ENCODE measurements around the gene AMY2B. TPM values are rescaled to one million over a fixed set of nuclear protein-coding genes. Genes with fewer than 3 reads are reported as not detected.
"Not testable (repeated sequence)": the region's sequence is repeated elsewhere in the genome, so short reads cannot be mapped to it uniquely, and the experiment has no call there.

The AMY2B gene
- total RNA-seq (2014; rRNA removed; shearing (Covaris generic)), result 2.7 and 2.9 TPM in 2 replicates
- polyA plus RNA-seq (2014; cell fraction: nucleus; rRNA removed), result 9.2 and 12.3 TPM in 2 replicates

DNA sequence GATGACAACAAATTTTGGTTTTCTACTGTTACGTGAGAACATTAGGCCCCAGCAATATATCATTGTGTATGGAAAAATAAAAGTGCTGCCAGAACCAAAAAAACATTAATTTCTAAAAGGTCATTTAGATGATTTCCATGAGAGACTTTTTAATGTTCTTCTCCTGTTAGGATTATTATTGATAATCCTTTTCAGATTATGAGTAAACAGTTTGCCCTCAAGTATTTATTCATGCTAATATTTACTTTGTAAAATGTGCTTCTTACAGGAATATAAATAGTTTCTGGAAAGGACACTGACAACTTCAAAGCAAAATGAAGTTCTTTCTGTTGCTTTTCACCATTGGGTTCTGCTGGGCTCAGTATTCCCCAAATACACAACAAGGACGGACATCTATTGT lies at the start of gene AMY2B:
Gene AMY2B (plus strand): TSS at position 301 of the 400 bp plus-strand sequence. CDS start 14 bp downstream, at position 315.
- not testable (repeated sequence) for DNase-seq (ENCODE audit: extremely low read depth, low read depth)

DNA sequence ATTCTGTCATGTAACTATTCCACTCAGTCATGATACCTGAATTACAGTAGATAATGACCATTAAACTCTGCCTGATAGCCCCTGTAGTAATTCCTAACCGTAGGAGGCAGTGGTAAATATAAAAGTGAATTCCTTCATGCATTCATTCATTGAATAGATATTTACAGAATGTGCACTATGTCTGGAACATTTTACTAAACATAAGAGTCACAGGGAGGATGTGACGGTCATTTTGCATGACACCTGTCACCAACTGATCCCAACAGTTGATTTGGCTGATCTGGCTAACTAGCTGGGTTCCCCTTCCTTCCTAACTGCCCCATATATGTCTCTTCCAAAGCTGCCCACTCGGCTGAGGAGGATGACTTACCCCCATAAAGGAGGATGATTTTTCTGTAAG lies 48.0 kb upstream of the AMY2B start:
- no peak for DNase-seq (ENCODE audit: extremely low read depth, low read depth)

DNA sequence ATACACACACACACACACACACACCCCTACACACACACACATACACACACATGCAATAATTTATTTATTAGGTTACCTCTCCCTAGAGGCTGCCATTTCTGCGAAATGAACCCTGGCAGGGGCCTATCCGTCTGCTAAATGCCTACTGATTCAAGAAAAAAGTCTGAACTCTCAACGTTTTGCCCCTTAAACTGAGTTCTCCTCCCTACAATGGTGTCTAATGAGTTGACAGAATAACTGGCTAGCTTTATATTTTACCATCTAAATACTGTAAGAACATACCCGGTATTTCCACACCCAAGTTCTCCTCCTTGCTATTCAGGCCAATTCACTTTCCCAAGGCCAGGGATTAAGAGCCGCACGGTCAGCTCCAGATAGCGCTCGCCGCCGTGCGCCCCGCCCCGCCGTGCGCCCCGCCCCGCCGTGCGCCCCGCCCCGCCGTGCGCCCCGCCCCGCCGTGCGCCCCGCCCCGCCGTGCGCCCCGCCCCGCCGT lies 46.2 kb upstream of the AMY2B start:
- peak; percentile 25 for DNase-seq (ENCODE audit: extremely low read depth, low read depth)

DNA sequence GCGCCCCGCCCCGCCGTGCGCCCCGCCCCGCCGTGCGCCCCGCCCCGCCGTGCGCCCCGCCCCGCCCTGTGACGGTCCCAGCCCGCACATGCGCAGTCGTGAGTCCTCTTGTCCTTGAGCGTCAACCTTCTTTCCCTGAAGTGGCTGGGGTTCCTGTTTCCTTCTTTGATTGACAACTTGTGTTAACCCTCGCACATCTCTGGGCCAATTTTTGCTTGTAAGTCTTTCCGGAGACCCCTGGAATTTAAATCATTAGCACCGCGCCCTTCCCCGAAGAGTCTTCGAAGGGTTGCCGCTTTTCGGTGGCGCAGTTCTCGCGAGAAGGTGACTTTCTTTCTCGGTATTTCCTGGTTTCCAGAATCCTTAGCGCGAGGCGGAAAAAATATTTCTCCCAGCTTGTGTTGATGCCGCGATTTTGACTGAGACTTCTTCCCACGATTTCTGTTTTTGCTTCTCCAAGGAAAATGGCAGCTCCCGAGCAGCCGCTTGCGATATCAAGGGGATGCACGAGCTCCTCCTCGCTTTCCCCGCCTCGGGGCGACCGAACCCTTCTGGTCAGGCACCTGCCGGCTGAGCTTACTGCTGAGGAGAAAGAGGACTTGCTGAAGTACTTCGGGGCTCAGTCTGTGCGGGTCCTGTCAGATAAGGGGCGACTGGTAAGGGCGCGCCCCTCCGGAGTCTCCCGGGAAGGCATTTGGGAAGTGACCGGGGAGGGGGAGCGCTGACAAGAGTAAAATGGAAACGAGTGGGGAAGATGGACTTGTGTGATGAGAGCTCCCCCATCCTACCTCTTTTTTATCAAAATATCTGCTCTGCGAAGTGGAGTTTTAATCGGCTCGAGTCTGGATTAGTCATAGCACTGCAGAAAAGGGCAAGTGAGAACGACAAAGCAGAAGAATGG lies 45.5 kb upstream of the AMY2B start, which contains the start of gene RNPC3:
Gene RNPC3 (plus strand): TSS at position 93 of the 901 bp plus-strand sequence. CDS start 372 bp downstream, at position 465.
- DNase-seq (ENCODE audit: extremely low read depth, low read depth), result peak; percentile 77

DNA sequence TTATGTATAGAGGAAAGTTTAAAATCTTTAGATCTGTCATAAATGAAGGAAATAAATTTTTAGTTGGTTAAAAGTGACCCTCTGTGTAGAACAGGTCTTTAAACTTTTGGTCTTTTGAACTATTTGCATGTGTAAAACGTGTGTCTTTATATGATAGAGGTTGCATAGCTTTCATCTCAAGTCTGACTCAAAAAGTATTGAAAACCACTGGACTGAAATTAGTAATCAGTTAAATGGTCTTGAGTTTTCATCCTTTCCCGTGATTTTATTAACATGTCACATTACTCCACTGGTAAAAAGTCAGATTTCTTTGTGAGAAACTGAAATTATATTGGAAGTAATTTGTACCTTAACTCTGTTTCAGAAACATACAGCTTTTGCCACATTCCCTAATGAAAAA lies 44.1 kb upstream of the AMY2B start:
- DNase-seq (ENCODE audit: extremely low read depth, low read depth), result no peak

DNA sequence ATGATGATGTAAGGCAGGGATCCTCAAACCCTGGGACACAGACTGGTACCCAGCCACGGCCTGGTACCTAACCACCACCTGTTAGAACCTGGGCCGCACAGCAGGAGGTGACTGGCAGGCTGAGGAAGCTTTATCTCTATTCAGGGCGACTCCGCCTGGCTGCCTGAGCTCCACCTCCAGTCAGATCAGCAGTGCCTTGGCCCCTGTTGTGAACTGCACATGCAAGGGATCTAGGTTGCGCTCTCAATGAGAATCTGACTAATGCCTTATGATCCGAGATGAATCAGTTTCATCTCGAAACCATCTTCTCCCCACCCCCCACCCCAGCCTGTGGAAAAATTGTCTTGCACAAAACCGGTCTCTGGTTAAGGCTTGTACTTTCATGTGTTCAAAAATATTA lies 41.6 kb upstream of the AMY2B start:
- DNase-seq (ENCODE audit: extremely low read depth, low read depth), result no peak

DNA sequence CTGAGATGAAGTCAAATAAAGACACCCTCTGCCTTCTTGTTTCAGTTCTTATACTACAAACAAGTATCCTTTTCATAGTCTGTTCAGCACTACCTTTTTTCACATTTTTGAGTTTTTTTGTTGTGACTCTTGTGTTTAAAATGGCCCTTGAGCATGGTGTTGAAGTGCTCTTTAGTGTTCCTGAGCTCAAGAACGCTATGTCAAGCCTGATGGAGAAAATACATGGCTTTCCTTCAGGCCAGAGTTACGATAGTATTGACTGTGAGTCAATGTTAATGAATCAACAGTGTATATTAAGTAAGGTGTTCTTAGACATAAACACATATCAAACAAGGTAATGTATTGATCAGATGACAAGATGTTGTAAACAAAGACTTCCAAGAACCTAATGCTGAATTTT lies 33.2 kb upstream of the AMY2B start:
- DNase-seq (ENCODE audit: extremely low read depth, low read depth), result no peak

DNA sequence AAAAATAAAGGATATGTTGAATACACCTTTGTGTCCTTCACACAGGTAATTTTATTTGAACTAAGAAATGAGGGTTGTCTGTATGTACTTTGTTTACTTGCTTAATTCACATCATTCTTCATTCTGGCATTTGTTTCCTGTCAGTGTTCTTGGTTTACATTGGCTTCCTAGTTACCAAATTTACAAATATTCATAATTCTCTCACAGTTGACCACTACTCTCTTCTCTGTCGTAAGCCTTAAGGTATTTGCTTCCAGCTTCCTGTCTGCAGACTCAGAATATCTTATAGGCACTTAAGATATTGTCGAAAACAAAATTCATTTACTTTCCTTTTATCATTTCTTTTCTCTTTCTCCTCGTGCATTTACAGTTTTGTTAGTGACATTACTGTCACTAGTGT lies 30.0 kb upstream of the AMY2B start:
- DNase-seq (ENCODE audit: extremely low read depth, low read depth), result no peak

DNA sequence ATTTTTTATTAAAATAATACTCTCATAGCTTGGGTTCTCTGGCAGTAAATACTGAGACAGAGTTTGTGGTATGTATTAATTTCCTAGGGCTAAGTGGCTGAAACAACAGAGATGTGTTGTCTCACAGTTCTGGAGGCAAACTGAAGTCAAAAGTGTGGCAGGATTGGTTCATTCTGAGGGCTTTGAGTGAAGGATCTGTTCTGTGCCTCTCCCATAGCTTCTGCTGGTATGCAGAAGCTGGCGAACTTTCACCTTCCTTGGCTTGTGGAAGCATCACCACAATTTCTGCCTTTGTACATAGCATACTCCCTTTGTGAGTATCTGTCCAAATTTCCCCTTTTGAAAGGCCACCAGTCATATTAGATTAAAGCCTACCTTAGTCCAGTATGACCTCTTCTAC lies 24.9 kb upstream of the AMY2B start:
- no peak for DNase-seq (ENCODE audit: extremely low read depth, low read depth)

DNA sequence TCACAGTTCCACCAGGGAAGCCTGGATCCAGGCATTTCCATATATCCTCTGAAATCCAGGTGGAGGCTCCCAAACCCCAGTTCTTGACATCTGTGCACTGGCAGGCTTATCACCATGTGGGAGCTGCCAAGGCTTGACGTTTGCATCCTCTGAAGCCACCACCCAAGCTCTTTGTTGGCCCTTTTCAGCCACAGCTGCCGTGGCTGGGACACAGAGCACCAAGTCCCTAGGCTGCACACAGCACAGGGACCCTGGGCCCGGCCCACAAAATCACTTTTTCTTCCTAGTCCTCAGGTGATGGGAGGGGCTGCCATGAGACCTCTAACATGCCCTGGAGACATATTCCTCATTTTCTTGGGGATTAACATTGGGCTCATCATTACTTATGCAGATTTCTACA lies 23.5 kb upstream of the AMY2B start:
- DNase-seq (ENCODE audit: extremely low read depth, low read depth), result no peak

DNA sequence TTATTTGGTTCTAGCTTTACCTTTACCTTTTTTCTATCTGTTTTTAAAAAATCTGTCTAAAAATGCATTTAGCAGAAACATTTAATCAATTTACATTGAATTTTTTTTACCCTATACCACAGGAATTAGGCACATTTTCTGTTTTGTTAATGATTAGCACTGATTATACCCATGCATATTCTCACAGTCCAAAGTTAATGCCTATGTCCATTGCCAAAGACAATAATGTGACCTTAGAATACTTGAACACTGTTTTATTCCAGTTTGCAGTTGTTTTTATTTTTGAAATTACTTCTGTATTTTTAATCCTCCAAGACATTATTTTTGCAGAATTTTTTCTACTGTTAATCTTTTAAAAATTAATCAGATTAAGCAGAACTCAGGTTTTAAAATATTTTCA lies 11.0 kb upstream of the AMY2B start:
- DNase-seq (ENCODE audit: extremely low read depth, low read depth), result no peak

DNA sequence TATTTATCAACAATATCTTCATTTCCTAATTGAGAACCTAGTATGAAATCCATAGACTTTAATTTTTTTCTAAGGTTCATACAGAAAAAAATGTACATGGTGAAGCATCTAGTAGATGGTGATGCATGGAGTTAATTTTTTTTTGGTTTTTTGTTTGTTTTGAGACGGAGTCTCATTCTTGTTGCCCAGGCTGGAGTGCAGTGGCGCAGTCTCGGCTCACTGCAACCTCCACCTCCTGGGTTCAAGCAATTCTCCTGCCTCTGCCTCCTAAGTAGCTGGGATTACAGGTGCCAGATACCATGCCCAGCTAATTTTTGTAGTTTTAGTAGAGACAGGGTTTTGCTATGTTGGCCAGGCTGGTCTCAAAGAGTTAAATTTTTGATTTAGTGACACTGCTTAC lies 10.3 kb upstream of the AMY2B start:
- DNase-seq (ENCODE audit: extremely low read depth, low read depth), result not testable (repeated sequence)

DNA sequence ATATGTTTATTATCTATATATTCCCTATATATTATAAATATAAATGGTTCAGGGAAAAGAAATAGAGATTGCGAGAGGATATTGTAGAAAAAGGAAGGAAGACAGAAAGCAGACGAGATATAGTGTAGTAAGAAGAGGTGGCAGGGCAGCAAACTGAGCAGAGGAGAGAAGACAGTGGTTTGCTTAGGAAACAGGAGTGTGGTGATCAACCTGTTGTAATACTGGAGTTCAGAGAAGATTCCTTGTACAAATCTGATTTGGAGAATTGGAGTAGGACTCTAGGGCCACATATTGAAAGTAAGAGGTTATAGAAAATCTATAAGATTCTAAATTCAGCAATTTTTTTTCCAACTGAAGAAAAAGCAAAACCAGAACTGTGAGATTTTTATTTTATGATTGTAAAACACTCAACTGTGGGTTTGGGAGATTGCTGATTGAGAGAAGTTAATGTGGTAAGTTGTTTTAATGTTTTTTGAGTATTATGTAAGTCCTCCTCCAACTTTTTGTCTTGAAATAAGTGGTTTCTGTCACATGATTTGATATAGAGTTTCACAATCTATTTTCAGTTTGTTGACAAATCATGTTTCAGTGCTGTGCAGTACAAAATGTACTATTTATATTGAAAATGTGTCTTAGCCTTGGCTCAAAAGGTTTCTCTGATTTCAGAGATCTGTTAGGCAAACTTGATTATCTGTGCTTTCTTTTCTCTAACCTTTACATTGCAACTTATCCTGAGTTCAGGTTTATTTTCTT lies 9.6 kb upstream of the AMY2B start:
- no peak for DNase-seq (ENCODE audit: extremely low read depth, low read depth)

DNA sequence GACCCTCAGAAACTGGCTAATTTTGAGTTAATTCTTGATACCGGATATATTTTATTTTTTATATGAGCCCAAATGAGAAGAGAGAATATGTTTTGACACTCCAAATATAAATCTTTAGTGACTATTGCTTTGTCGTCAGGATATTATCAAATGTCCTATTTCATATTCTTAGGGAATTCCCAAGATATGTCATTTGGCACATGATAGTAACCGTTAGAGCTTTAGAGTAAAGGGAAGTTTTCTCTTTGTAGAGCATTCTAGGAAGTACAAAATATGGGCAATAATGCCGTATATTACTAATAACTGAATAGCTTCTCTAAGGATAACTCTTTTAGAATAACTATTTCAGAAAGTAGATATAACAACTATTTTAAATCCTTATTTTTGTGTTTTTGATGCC lies 8.3 kb upstream of the AMY2B start:
- DNase-seq (ENCODE audit: extremely low read depth, low read depth), result no peak

DNA sequence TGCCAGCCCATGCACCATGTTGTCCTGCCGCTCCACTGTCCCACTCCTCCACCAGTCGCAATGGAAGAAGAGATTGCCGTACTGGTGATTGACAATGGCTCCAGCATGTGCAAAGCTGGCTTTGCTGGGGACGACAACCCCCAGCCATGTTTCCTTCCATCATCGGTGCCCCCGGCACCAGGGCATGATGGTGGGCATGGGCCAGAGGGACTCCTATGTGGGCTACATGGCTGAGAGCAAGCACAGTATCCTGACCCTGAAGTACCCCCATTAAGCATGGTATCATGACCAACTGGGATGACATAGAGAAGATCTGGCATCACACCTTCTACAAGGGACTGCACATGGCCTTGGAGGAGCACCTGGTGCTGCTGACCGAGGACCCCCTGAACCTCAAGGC lies 1.9 kb upstream of the AMY2B start:
- no peak for DNase-seq (ENCODE audit: extremely low read depth, low read depth)

DNA sequence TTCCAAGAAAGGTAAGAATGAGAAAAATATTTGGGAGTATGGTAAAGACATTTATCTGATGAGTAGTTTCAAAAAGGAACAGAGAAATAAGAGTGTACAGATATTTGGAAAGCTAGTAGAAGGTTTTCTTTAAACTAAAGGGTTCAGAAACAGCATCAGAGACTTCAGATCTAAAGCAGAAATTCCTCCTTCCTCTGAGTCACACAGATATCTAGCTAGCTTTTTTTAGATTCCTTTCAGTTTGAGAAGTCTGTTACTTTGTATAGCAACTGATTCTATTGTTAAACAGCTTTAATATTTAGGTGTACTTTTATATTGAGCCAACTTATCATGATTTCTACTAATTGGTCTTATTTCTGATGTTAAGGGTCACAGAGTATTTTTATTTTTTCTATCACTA lies 4.7 kb downstream of the AMY2B start:
- no peak for DNase-seq (ENCODE audit: extremely low read depth, low read depth)

DNA sequence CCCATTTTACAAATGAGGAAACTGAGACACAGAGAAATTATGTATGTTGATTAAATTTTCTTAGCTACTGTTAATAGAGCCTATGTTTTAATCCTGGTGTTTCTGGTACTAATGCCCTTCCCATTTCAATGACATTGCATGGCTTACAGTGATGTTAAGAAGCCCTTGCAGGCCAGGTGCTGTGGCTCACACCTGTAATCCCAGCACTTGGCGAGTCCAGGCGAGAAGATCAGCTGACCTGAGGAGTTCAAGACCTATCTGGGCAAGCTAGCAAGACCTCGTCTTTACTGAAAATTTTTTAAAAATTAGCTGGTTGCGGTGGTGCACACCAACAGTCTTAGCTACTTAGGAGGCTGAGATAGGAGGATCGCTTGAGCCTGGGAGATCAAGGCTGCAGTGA lies 5.4 kb downstream of the AMY2B start:
- DNase-seq (ENCODE audit: extremely low read depth, low read depth), result not testable (repeated sequence)

DNA sequence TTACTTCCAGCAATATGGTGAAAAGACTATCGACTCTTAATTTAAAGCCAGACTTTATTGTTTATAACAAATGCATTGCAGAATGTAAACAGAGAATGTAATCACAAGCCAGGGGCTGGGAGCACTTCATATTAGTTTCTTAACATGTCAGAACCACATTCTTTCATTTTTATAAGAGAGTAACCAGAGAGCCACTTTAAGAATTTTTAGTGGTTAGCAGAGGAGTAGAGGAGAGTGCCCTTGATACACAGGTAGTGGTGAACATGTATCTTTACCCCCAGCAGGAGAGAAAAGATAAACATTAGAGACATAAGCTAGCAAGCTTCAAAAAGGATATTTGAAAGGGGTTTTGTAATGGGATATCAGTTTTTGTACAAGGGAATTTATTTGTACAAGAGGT lies 11.1 kb downstream of the AMY2B start:
- DNase-seq (ENCODE audit: extremely low read depth, low read depth), result no peak

DNA sequence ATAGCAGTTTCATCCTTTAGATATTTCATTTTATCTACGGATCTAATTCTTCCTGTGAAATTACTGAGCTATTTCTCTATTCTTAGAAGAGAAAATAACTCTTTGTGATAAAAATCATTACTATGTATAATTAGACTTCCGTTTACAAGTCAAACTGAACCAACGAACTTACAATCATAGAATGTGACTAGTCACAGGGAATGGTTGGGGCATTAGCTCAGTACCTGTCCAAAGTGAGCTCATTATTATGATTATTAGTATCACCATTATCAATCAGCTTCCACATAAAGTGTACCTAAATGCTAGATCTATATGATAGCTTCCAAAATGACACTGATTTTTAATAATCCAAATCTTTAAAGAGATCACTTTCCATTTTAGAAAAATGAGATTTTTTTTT lies 12.5 kb downstream of the AMY2B start:
- no peak for DNase-seq (ENCODE audit: extremely low read depth, low read depth)

DNA sequence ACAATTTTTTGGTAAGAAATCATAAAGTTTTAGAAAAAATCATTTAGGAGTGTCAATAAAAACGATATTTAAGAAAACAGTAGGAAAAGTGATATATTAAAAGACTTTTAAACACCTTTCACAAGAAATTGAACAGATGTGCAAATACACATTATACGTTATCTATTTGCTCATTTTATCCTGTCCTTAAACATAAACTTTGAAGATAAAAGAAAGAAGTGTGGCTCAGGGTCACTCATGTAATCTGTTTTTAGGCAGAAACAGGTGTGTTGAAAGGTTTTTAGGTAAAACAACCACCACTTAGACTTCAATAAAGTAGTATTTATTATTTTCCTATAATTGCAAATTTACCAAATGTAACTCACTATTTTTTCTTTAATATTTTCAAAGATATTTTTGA lies 13.1 kb downstream of the AMY2B start:
- no peak for DNase-seq (ENCODE audit: extremely low read depth, low read depth)

DNA sequence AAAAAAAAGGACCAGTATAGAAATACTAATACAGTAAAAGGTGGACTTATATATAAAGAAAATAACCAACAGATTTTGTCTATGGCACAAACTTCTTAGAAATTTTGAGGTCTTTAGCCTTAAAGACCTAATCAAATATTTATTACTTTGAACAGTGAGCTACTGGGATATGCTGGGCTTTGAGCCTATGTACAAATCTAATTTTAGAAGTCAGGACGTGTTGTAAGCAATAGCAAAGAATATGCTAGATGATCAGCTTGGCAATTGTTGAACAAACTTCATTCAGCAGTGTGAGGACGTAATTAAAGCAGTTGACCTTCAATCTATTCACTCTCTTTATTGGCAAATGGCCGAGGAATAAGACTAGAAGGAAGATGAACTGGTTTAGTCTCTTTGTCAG lies 31.4 kb downstream of the AMY2B start:
- DNase-seq (ENCODE audit: extremely low read depth, low read depth), result not testable (repeated sequence)
